ENCODE measurements around the gene CGNL1.

DNA sequence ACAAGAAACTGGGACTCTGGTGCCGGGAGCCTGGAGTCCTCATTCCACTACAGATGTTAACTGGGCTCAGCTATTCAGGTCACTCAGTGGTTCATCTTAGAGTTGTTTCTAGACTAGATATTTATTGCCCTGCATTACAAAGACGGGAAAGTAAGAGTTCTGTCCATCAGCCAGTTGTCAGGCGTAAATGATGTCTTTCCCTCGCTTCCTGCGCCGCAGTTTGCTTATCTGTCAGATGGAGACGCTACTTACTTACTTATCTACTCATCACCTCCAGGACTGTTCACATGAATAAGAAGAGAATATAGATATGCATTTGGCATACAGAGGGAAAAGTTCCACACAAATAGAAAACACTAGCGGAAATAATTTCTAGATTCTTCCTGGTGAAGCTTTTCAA lies 47.8 kb upstream of the CGNL1 start:
- TF ChIP-seq SIN3A (IDR thresholded peaks at IDR 0.05; ENCODE audit: borderline replicate concordance, insufficient read depth, low read length): no peak
- TF ChIP-seq, protein P1, sequence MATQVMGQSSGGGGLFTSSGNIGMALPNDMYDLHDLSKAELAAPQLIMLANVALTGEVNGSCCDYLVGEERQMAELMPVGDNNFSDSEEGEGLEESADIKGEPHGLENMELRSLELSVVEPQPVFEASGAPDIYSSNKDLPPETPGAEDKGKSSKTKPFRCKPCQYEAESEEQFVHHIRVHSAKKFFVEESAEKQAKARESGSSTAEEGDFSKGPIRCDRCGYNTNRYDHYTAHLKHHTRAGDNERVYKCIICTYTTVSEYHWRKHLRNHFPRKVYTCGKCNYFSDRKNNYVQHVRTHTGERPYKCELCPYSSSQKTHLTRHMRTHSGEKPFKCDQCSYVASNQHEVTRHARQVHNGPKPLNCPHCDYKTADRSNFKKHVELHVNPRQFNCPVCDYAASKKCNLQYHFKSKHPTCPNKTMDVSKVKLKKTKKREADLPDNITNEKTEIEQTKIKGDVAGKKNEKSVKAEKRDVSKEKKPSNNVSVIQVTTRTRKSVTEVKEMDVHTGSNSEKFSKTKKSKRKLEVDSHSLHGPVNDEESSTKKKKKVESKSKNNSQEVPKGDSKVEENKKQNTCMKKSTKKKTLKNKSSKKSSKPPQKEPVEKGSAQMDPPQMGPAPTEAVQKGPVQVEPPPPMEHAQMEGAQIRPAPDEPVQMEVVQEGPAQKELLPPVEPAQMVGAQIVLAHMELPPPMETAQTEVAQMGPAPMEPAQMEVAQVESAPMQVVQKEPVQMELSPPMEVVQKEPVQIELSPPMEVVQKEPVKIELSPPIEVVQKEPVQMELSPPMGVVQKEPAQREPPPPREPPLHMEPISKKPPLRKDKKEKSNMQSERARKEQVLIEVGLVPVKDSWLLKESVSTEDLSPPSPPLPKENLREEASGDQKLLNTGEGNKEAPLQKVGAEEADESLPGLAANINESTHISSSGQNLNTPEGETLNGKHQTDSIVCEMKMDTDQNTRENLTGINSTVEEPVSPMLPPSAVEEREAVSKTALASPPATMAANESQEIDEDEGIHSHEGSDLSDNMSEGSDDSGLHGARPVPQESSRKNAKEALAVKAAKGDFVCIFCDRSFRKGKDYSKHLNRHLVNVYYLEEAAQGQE (IDR thresholded peaks at IDR 0.05; ENCODE audit: insufficient read depth in 1 of 2, low read depth in 2 of 2, low read length in 2 of 2): no peak
- TF ChIP-seq POLR2AphosphoS5 (IDR thresholded peaks at IDR 0.05; ENCODE audit: low read depth, low read length): no peak
- no peak for TF ChIP-seq FOXP2 (optimal IDR thresholded peaks at IDR 0.05; ENCODE audit: borderline replicate concordance, extremely low read depth, extremely low read length, insufficient read depth)
- no peak for TF ChIP-seq TAF1 (IDR thresholded peaks at IDR 0.05; ENCODE audit: borderline replicate concordance, insufficient read depth, low read length)
